ENCODE results near the gene C5orf15.

GRCh38 chr5:133962131-133962530 is 6.3 kb downstream of the C5orf15 start:
- TF ChIP-seq CTCF (IDR thresholded peaks at IDR 0.05) (no peak), POLR2A (IDR thresholded peaks at IDR 0.05) (no peak)
